GM12892 (cell line): ENCODE results near the gene POLR1D.

Source experiments
- POLR2A ChIP-seq: IDR thresholded peaks from 2 replicates; pipeline ENCODE4 v1.6.1; 2011; ENCODE audit warnings: low read depth, low read length, control low read depth
- POLR2AphosphoS5 ChIP-seq: IDR thresholded peaks from 2 replicates; pipeline ENCODE4 v1.6.1; 2011; ENCODE audit warnings: low read depth, low read length, control low read depth
- TAF1 ChIP-seq: IDR thresholded peaks from 2 replicates; pipeline ENCODE4 v1.6.1; 2011; ENCODE audit warnings: low read depth, mild to moderate bottlenecking, control low read depth, low read length, borderline replicate concordance

DNA sequence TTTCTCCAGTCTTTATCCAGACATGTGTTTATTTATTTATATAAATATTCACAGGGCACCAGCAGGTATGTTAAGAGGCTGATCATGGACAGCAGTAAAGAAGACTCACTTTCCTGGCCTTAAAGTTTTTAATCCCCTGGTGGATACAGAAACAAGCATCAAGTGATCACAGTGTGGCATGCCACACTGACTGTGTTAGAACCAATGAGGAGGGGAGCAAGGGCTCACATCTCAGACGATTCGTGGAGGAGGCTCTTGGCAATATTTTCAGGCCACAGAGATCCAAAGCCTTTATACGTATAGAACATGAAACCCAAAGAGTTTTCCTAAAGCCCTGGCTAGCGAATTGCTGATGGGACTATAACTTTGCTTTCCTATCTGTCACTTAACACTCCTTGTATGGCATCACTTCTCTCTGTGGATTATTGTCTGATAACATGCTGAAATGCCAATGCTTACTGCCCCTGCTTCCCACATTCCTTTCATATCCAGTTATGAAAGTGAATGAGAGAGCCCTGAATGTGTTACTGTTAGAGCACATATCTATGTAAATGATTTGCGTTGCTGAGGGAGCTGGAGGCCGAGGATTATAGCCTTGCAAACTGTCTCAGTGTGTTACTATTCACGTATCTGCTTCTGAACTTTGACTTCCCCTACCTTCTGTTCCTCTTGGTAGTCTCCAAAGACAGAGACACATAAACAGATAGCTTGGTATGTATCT lies 37.6 kb downstream of the POLR1D start:
- no peak for TF ChIP-seq POLR2AphosphoS5
- no peak for TF ChIP-seq POLR2A
- TF ChIP-seq TAF1 = no peak
